RCC 7860 (cell line): ENCODE results near the gene NPB.

Experiments used
- DNase-seq: peaks from one replicate; pipeline ENCODE4 v3.0.0-alpha.2; 2015; ENCODE audit warnings: low spot score
- FAIRE-seq: peaks from 2 replicates; lab custom pipeline; 2012; peaks lifted over from hg19 to GRCh38; lab: Jason Lieb, UNC

The NPB gene

DNA sequence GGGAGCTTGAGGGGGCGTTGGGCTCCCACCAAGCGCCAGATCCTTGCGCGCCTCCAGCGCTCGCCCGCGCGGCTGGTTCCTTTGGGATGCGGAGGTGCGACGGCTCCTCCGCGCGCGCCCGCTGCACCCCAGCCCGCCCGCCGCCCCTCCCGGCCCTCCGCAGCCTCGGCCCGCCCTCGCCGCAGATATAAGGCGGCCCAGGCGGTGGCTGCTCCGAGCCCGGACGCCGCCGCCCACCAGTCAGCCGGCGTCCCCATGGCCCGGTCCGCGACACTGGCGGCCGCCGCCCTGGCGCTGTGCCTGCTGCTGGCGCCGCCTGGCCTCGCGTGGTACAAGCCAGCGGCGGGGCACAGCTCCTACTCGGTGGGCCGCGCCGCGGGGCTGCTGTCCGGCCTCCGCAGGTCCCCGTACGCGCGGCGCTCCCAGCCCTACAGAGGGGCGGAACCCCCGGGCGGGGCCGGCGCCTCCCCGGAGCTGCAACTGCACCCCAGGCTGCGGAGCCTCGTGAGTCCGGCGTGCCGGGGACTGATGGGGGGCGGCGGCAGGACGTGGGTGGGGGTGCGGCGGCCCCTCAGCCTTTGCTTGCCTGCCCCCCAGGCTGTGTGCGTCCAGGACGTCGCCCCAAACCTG, at the start of gene NPB:
Gene NPB, plus strand, starts transcription at position 216 of the 630 bp plus-strand sequence. Its CDS starts 40 bp downstream, at position 256.
- DNase-seq (no peak), FAIRE-seq (no peak)

DNA sequence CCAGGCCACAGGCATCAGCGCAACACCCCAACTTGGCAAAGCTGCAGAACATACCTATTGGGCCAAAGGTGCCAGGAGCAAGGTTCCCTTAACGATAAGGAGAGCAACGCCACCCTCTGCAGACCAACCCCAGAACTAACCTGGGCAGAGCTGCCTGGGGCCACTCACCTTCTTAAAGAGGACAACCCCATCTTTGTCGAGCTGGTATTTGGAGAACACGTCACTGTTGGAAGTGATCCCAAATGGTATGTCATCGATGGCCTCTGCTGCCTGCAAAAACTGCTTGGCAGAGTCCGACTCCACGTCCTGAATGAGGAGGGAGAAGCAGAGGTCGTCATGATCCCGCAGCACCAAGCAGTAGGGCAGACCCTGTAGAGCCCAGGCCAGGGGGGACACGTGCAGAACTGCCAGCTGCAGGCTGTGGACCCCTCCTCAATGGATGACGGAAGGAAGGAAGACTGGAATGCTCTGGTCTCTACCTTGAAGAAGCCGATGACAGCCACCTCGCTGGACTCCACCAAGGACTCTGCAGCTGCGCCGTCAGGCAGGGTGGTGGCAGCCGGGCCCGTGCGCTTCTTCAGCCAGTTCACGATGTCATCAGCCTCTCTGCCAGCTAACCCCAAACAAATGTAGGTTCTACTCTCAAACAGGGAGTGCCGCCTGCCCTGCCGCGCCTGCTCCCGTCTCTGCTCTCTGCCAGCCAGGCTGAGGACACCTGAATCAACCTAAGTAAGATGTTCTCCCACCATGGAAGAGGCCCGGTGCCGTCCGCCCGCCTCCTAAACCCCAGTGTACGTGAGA, 46.9 kb upstream of the NPB start:
- FAIRE-seq, result no peak
- no peak for DNase-seq

DNA sequence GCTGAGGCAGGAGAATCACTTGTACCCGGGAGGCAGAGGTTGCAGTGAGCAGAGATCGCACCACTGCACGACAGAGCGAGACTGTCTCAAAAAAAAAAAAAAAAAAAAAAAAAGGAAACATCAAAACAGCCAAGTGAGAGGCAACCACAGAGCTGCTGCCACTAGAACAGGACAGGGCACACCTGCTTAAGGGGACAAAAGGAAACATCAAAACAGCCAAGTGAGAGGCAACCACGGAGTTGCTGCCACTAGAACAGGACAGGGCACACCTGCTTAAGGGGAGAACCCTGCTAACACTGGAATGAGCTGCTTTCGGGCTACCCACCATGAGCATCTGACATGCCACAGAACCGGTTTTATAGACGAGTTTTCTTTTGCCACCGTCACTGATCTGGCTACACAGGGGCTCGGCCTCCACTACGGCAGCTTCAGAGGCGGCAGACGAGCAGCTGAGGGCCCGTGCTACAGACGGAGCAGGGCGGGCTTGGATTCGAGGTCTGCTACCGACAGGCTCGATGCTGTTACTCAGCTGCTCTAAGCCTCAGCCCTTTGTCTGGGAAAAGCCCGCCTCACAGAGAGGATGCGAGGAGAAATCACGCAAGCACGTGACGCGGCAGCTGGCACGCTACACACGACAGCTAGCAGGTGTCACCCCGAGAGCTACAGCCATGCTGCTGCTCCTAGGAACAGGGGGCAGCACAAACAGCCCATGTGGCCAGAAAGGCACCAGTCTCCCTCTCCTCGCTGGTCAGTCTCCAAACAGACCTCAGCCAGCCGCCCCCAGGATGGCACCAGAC, 43.7 kb upstream of the NPB start:
- no peak for FAIRE-seq
- DNase-seq, result no peak

DNA sequence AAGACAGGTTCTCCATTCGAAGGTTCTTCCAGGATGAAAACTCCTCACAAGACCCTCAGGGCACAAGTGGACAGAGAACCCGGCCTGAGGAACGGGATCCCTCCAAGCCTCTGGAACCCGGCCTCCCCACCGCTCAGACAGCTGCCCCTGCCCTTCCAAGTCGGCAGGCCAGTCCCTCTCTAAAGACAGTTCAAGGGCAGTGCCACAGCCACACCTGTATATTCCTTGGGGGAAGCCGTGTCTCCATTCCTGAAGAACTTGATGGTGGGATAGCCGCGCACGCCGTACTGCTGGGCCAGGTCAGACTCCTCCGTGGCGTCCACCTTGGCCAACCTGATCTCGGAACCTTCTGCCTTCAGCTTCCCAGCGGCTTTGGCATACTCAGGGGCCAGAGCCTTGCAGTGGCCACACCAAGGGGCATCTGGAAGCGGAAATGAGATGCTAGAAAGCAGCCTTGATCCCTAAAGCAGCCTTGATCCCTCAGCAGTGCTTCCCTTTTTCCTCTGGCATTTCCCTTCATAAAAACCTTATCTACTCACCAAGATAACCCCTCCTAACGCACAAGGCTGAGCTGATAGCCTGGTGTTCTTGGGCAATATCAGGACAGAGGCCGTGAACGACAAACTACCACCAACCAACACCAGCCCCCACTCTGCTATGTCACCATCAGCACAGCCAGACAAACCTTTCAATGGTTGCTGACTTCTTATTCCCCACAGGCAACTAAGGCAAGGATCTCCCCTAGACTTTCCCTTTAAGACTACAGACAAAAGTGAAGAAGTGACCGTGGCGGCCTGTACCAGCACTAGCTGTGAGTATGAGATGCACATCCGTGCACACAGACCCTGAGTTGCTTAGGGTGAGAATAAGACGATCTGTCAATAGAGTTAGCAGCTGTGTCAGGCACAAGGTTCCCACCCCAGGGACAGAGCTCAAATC, 42.8 kb upstream of the NPB start:
- FAIRE-seq (no peak), DNase-seq (no peak)

DNA sequence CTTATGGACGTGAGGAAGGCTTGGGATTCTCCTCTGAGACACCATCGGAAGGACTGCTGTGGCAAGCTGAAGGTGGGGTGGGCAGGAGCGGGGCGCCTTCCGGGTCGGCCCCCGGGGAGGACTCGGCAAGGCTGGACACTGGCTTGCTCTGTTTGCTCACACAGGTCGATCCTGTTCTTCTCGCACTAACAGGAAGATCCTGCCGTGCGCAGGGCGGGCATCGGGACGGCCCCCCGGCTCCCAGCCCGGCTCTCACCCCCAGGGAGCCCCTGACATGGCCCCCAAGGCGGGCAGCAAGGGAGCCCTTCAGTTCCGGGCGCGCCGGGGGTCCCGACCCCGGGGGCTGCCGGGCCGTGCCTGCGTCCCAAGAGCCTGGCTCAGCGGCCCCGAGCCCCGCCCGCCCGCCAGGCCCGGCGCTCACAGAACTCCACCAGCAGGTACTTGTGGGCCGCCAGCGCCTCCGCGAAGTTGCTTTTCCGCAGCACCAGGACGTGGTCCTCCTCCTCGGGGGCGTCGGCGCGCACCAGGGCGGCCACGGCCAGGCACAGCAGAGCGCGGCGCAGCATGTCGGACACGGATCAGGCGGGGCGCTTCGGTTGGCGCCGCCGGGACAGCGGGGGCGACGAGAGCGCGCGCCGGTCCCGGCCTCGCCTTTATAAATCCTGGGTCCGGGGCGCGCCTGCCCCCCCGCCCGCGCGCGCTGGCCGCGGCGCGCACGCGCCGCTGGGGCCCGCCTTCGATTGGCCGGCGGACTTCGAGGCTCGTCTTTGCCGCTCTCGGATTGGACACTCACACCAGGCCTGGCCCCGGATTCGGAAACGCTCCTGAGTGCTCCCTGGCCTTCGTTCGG, 41.9 kb upstream of the NPB start, which contains the start of gene P4HB:
Gene P4HB, minus strand, starts transcription at position 630 of the 850 bp plus-strand sequence. Its CDS starts 64 bp downstream, at position 566.
- no peak for FAIRE-seq
- no peak for DNase-seq

DNA sequence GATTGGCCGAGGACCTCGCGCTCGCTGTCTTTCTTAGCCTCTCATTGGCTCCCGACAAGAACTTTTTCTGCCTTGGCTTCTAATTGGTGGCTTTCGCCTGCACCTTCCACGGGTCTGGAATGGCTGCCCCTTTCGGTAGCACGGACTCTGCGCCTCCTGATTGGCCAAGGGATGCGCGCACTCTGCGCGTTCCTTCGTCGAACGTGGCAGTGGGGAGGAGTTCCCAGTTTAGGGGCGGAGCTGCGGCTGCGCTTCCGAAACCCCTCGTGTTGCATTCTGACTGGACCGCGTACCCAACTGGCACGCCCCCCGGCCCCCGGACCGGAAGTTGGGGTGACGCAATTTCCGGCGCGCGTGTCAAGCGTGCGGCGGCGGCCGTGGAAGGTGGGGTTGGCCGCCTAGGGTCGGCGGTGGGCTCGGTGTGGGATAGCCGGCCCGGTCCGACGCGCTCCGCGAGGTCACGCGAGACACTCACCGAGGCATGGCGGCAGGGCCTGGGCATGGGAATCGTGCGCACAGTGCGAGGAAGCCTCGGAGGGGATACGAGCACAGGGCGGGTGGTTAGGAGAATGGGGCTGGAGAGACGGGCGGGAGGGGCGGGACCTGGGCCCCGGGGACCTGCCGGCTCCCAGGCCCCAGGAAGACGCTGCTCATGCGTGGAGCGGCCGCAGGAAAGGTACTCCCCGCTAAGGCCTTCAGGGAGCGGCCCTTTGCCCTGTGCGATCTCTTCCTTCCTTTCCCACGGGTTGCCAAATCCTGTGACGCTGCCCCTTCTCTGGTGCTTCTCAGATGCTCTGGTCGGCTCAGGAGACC, 41.1 kb upstream of the NPB start:
- FAIRE-seq (peak; percentile 93), DNase-seq (peak; percentile 100)

DNA sequence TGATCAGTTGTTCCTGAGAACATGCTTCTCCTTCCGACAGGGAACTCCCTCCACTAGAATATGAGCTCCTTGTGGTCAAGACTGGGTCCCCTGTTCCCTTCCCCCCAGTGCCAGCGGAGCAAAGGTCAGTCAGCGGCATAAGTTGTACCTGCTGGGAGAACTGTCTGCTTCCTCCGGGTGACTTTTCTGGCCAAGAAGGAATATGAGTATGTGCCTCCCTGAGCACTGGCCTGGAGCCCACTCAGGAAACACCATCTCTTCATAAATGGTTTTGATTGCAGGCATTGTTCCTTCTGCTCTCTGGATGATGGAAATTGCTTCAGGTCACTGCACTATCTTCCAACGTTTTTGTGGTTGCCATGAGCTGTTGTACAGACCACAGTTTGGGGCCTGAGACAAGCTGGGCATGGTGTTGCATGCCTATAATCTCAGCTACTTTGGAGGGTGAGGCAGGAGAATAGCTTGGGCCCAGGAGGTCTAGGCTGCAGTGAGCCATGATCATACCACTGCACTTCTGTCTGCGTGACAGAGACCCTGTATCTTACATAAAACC, 38.8 kb upstream of the NPB start:
- FAIRE-seq (no peak), DNase-seq (no peak)

DNA sequence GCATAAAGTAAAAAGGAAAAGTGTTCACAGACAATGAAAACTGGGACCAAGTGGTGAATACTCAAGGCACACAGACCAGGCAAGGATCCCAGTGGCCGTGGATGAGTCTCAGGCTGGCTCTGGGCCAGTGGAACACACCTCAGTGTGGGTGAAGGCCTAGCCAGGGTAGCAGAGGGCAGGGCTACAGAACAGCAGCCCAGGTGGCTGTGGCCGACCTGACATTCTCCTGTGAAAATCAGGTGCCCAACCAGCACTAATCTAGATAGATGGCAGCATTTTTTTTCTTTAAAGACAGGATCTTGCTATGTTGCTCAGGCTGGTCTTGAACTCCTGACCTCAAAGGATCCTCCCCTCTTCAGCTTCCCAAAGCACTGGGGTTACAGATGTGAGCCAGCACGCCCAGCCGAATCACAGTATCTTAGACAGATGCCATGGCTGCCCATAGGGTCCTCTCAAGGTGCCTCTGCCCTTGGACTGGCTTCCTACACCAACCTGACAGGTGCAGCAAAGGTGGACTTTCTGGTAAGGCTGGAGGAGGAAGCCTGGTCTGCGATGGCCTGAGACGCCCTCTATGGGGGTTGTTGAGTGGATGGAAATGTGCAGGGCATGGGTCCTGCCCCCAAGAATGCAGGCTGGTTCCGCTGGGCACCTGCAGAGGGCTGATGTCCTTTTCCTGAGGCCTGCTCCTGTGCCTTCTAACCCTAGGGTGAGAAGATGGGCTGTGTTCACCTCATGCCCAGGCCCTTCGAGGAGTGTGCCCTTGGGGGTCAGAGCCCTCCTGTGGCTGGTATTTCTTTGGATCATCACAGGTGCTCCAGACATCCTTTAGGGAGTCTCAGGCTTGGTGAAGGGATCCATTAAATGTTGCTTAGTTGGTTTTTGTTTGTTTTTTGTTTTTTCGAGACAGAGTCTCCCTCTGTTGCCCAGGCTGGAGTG, 37.9 kb upstream of the NPB start:
- DNase-seq, result no peak

DNA sequence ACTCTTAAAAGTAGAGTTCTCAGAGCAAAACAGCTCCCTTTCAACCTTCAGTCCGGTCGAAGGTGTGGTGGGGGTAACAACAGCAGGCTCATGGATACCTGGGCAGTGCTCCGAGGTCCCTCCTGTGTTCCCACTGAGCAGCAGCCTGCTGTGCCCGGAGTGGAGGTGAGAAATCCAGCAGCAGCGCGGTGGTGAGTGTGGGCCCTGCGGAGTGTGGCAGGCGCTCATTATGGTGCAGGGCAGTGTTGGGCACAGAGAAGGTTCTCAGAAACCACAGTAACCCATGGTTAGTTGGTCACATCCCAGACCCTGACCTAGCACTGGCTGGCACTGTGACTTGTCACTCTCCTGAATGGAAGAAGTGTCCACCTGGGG, 36.7 kb upstream of the NPB start:
- DNase-seq (no peak), FAIRE-seq (no peak)

More for the DNA sequence above, 37.9 kb upstream of the NPB start:
- no peak for FAIRE-seq

DNA sequence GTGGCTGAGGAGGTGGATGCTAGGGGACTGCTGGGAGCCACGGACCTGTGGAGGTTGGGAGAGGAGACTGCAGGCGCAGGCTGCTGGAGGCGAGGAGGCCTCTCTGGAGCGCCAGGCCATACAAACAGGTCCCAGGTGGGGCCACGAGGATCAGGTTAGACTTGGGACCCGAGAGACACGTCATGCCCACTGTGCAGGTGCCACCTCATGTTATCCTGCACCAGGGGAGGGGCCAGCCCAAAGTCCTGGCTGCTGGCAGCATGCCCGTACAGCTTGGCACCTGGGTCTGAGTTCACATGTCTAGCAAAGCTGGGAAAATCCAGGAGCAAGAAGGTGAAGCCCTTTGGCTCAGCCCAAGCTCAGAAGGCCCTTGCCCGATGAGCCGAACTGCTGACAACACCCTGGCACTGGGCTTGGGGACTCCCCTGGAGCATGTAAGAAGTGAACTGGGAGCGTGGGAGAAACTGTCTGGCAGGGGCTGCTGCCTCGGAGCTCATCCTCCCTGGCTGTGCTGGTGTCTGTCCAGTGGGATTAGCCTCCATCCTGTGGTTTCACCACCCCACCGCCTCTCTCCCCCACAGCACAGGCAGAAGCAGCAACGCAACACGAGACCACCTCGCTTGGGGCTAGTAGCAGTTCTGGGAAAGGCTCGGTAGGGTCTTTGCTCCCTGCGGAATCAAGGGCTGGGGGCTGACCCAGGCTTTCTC, 36.2 kb upstream of the NPB start:
- FAIRE-seq, result no peak
- peak; percentile 13 for DNase-seq

DNA sequence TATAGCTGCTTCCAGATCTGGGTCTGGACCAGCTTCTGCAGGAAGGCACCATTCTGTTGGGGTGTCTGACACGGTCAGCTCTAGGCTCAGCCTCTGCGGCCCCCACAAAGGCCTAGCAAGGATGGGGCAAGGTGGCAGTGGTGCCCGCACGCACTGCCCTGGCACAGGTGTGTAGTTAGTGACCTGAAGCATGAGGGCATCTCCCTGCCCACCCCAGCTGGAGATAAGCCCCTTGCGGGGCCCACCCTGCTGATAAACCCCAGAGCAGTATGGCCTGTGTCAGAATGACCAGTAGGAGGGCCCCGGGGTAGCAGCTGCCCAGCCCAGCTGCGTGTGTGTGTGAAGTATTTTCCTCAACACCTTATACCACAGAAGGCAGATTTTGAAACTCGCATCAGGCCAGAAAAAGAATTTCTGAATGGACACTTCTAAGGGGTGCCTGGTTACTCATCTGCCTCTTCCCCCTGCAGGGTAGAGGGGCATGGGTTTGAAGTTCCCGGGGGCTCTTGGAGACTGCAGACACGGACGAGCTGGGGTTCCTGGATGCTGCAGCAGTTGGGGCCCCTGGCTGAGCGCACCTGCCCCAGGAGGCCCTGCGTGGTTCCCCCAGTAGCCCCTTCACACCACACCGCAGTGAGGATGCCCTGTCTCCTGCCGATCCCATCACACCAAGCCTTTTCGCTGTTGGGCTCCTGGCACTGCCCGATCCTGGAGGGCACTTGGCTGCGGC, 35.4 kb upstream of the NPB start:
- DNase-seq (no peak), FAIRE-seq (no peak)

DNA sequence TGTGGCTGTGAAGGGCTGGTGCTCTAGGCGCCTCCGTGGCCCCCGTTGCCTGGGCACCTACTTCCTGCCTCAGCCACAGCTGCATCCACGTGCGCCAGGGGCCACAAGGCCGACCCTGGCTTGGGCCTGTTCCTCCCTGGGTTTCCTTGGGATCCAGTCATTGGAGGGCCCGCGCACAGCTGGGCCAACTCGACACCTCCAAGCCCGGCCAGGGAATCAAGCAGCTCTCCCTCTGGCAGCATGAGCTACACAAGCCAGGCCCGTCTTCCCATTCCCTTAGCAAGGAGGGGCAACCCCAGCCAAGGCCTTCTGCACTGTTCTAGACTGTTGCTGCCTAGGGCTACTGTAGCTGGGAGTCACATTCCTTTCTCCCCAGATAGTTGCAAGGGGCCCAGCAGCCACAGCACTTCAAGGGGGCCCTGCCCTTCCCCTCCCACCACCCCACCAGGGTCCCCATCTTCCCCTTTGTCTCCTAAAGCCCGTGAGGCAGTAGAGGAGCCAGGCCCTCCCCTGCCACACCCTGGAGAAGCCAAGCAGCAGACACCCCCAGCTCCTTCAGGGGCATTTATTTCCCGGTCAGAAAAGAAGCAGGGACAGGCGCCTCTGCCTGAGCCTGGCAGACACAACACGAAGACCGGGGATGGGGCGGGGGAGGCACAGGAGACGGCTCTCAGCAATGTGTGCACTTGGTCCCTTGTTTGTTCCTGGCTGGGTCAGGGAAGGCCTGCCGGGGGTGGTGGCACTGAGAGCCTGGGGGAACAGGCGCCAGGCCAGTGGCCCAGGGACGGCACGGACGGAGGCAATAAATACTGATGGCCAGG, 34.7 kb upstream of the NPB start:
- FAIRE-seq, result no peak
- peak; percentile 34 for DNase-seq

DNA sequence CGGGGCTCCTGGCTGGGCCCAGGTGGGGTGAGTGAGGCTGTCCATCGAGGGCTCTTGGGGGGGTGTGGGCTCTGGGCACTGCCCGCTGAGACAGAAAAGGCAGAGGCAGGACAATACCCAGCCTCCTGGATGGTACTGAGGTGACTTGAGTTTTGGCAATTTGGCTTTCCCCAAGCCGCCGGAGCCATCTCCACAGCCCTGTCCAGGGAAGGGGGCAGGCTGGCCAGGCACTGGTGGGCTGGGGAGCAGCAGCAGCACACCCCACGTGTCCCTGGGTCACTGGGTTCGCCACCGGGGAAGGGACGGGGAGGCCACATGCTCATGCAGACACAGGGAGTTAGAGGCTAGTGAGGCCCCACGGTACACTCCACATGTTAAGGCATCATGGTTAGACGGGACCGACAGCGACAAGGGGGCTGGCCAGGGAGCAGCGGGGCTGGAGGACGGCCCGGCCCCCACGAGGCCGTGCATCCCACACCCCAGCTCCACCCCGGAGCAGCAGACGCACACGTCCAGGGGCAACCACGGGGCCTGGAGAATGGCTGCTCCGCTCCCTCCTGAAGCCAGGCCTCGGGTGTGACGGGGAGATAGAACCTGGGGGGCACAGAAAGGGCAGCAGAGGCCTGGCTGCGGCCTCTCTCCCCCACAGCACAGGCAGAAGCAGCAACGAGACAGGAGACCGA, 33.9 kb upstream of the NPB start:
- no peak for FAIRE-seq

DNA sequence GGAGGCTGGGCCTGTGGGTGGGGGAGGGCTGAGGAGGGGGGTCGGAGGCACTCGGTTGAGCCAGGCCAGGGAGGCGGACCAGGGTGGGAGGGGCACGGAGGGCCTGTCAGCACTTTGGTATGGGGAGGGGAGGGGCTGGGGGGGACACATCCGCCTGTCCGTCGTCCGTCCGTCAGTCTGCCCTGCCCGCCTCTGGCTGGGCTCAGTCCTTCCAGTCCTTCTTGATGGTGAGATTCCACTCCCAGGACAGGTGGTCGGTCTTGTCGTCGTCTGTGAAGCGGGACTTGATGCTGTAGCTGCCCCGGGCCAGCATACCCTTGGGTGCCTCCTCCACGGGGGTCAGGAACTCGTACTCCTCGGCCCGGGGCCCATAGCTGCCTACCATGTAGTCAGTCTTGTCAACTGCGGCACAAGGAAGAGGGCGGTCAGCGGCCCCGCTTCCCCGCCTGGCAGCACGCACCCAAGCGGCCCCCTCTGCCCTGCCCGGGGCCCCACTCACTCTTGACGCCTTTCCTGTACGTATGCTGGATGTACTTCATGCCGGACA, 33.3 kb upstream of the NPB start:
- DNase-seq (peak; percentile 77), FAIRE-seq (no peak)

More for the DNA sequence above, 33.9 kb upstream of the NPB start:
- DNase-seq, result no peak
